GM21717 (cell line): ENCODE results near the gene BMP8A.

Experiments
- ATAC-seq: cut with Tn5 transposase; IDR thresholded peaks from one replicate; pipeline ENCODE4 v1.9.1; 2021; ENCODE audit warnings: mild to moderate bottlenecking, moderate library complexity; ENCODE audit not compliant: unreplicated experiment

The BMP8A gene

DNA sequence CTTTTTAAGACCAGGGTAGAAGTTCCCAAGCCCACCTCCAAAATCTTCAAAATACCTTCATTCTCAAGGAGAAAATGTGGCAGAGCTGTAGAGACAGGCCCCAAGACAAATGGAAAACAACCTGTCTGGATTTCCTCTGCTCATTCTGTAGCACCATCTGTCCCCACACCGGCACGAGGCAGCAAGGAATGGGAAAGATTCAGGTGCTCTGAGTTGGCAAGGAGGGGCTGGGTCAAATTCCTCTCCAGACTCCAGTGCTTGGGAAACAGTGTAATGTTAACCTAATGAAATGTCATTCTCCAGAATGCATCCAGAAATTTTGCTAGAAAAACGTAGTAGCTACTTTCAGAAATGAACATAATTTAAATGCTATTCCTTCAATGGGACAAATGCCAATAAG is 75.9 kb downstream of the BMP8A start:
- ATAC-seq = no peak

DNA sequence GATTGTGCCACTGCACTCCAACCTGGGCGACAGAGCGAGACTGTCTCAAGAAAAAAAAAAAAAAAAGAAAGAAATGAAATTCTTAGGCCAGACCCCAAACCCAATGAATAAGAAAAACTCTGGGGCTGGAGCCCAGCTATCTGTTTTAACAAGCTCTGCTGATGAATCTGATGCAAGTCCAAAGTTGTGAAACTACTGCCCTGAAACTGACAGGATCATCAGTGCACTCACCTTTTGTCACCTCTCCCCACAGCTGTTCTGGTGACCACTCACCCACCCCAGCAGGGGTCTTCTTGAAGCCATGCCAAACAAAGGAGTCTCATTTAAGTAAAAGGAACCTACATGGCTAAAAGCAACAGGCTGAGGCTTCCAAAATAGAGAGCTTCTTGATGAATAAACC is 76.8 kb downstream of the BMP8A start:
- ATAC-seq = no peak

DNA sequence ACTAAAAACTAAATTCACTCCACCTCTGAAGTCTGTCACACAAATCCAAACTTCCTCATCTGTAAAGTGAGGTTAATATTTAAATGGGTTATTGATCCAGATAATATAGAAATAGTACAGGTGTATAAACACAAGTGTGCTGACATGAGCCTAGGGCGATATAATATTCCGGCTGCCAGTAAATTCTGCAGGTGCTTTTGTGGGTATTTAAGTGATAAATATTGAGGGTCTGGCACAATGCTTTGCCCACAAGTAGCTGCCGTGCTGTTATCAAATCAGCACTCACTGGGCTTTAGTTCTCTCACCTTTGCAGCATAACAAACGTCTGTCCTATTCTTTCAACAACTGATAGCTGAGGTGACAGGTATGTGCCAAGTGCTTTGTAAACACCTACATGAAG is 77.6 kb downstream of the BMP8A start:
- no peak for ATAC-seq

DNA sequence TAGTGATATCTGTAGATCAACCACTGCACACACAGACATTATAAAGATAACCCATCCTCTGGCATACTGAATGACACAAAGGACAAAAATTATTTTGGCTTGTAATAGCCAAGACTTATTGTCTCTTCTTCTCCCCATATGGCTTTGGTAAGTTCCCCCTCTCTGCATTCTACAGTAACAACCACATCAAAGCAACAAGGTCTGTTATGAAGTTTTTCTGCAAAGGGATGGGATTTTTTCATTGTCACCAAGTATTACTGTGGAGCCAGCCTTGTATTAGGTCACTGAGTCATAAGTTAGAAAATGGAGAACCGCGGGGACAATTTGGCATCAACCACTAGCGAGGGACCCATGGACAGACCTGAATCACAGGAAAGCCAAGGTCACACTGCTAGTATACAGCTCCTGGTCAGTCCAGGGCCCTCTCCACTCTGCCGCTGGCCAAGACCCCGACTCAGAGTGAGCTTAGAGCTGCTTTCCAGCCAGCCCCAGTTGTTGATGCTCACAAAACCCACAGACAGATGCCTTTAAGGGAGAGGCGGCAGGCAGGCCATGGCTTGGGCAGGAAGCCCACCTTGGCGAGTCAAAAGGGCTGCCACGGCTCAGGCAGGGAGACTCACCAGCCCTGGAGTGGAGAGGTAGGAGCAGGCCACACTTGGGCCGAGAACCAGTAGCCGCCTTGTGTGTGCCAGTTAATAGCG is 79.2 kb downstream of the BMP8A start:
- no peak for ATAC-seq

DNA sequence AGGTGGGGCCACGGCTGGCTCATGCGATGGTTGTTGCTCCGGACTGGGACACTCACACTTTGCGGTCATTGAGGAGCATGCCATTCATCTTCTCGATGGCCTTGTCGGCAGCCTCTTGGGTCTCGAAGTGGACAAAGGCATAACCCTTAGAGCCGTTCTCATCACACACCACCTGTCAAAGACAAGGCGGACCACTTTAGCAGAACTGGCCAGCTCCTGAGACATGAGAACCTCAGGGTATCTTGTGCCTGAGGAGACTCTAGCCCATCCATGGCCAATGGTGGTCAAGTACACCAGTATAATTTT is 79.7 kb downstream of the BMP8A start:
- ATAC-seq = no peak

DNA sequence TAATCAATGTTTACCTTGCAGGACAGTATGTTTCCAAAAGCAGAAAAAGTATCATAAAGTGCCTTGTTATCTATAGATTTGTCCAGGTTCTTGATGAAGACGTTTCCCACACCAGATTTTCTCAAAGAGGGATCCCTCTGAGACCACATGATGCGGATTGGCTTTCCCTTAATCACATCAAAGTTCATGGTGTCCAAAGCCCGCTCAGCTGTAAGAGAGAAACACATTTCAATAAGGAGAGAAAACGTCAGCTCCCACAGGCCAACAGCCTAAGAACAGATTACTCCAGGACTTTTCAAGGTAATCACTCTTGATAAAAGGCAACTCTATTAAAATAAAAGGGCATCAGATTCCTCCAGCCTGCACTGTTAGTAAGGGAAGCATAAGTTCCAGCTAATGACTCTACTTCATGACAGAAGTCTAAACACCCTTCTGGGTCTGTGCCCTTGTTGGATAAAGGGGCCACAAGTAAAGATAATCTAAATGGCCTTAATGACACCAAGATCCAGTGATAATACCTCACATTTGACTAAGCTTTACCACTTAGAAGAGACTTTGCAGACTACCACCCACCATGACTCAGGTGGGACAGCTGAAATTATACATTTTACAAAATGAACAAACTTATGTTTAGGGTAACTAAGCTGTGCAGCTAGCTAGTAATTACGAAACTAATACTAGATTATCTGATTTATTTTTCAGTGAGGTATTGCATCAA is 81.1 kb downstream of the BMP8A start:
- no peak for ATAC-seq

DNA sequence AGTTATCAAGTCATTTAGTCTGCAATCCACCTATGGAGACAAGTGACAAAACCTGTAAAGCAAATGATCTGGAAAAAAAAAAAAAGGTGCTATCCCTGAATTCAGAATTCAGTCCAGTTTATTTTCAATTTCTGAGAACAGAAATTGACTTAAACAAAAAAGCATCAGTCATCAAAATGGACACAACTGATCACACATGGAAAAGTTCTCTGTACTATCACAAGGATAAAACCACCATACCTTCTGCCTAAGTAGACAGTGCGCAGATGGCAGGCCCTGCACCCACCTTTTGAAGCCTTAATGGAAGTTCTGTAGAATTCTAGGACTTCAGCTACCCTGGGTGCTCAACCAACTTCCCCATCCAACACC is 81.6 kb downstream of the BMP8A start:
- ATAC-seq = no peak

DNA sequence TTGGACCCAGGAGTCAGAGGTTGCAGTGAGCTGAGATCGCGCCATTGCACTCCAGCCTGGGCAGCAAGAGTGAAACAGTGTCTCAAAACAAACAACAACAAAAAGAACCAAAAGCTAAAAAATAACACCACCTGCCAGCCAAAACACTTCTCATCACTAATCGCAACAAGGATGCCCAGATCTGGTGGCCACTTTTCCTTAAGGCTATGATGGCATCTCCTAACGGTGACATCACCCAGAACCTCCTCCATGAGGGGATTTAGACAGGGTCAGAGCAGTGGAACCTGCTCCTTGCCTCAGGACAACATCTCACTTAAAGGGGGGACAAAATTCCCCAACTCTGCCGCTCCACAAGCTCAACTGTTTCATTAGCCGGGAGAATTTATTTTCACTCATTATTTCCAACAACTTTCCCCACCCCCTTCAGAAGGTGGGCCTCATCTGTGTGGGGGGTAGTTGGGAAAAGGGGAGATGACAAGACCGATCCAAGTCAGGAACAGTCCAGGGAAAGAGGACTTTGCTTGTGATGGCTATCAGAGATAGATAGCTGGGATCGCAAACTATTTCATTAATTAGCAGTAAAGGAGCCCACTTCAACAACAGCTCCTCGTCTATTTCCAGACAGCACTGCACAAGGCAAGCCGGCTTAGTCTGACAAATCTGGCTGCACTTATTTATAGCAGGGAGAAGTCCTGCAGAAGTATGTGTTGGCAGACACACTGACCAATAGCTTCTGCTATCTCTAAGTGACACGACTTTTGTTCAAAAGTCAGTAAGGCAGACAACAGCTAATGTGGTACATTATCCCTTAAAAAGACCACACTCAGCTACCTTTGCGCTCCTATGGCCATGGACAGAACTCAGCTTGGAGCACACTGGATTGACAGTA is 82.5 kb downstream of the BMP8A start:
- ATAC-seq = no peak

DNA sequence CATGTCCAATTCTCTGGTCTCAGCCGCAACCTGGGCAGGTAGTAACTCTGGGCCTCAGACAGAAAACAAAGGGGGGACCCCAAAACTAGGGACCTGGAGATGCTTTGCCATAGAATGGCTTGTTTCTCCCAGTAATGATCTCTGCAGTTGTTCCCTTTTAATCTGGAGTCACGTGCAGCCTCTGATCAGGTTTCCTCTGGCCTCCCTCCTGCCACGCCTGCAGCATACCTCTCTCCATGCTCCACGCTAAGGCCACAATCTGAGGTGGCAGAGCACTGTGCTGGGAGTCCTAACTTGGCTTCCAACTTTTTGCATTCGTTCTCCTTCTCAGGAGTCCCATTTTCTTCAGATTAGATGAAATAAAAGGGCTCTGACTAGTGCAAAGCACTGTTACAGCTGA is 83.2 kb downstream of the BMP8A start:
- ATAC-seq = no peak
